HEK293T (cell line): ENCODE measurements around the gene MND1.

Experiments used
- CTCF ChIA-PET: fragments of 350-600 bp; formaldehyde crosslinking; extraction: SDS; loops from one replicate; lab custom pipeline; 2021; ENCODE audit warnings: antibody characterized with exemption, inconsistent platforms; lab: Yijun Ruan, JAX
- POLR2A ChIA-PET: fragments of 350-600 bp; formaldehyde crosslinking; extraction: SDS; loops from one replicate; lab custom pipeline; 2020; ENCODE audit warnings: antibody characterized with exemption, inconsistent platforms; lab: Yijun Ruan, JAX
- DNase-seq: peaks from one replicate; pipeline ENCODE4 v3.0.0; 2012; ENCODE audit warnings: mixed read lengths; ENCODE audit errors: extremely low spot score
- ARNT ChIP-seq: fragments of 450-650 bp; IDR thresholded peaks from 2 replicates; pipeline ENCODE4 v1.6.1; 2017; ENCODE audit warnings: mild to moderate bottlenecking
- BHLHE40 ChIP-seq: fragments of 450-650 bp; IDR thresholded peaks from 2 replicates; pipeline ENCODE4 v1.6.1; 2016; ENCODE audit warnings: mild to moderate bottlenecking, moderate library complexity, borderline replicate concordance
- CTBP1 ChIP-seq: fragments of 450-650 bp; IDR thresholded peaks from 2 replicates; pipeline ENCODE4 v1.6.1; 2016; ENCODE audit warnings: borderline replicate concordance
- ELF4 ChIP-seq: fragments of 450-650 bp; IDR thresholded peaks from 2 replicates; pipeline ENCODE4 v1.6.1; 2017; ENCODE audit warnings: antibody characterized with exemption
- FOXA1 ChIP-seq: fragments of 450-650 bp; IDR thresholded peaks from 2 replicates; pipeline ENCODE4 v1.6.1; 2016; ENCODE audit warnings: mild to moderate bottlenecking
- FOXK2 ChIP-seq: fragments of 450-650 bp; IDR thresholded peaks from 2 replicates; pipeline ENCODE4 v1.6.1; 2016; ENCODE audit warnings: mild to moderate bottlenecking
- FOXM1 ChIP-seq: fragments of 450-650 bp; IDR thresholded peaks from 2 replicates; pipeline ENCODE4 v1.6.1; 2017; ENCODE audit warnings: mild to moderate bottlenecking, borderline replicate concordance
- HDGF ChIP-seq: fragments of 450-650 bp; IDR thresholded peaks from 2 replicates; pipeline ENCODE4 v1.6.1; 2017; ENCODE audit warnings: antibody characterized with exemption, borderline replicate concordance
- L3MBTL2 ChIP-seq: fragments of 450-650 bp; conservative IDR thresholded peaks from 2 replicates; pipeline ENCODE4 v1.6.1; 2016; ENCODE audit warnings: mild to moderate bottlenecking
- LEF1 ChIP-seq: fragments of 450-650 bp; IDR thresholded peaks from 2 replicates; pipeline ENCODE4 v1.6.1; 2017; ENCODE audit warnings: mild to moderate bottlenecking, borderline replicate concordance
- NFRKB ChIP-seq: fragments of 450-650 bp; IDR thresholded peaks from 2 replicates; pipeline ENCODE4 v1.6.1; 2016; ENCODE audit warnings: mild to moderate bottlenecking, moderate library complexity
- SP1 ChIP-seq: fragments of 450-650 bp; IDR thresholded peaks from 2 replicates; pipeline ENCODE4 v1.6.1; 2017
- SUZ12 ChIP-seq: fragments of 450-650 bp; IDR thresholded peaks from 2 replicates; pipeline ENCODE4 v1.6.1; 2016; ENCODE audit warnings: mild to moderate bottlenecking
- TARDBP ChIP-seq: fragments of 450-650 bp; IDR thresholded peaks from 2 replicates; pipeline ENCODE4 v1.6.1; 2016
- ZNF384 ChIP-seq: fragments of 450-650 bp; IDR thresholded peaks from 2 replicates; pipeline ENCODE4 v1.6.1; 2016
- TF ChIP-seq, protein P1 (sequence below): fragments of 450-650 bp; IDR thresholded peaks from 2 replicates; pipeline ENCODE4 v1.6.1; 2016

MND1 gene

DNA sequence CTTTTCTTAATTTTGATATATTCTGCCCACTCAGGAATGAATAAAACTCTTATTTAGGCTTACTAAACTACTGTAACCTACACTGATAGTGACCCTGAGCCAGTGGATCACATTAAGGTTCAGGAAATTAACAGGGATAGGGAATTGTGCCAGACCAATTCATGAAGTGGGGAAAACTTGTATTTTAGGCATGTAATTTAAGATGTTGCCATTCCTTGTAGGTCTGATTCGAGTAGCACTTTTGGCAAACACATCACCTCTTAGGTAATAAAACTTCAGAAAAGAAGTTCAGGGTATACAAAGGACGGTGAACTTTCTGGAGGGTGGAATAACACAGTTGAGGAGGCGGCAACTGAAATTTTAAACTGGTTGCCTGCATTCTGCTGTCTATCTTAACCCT, 54.9 kb downstream of the MND1 start:
- TF ChIP-seq L3MBTL2 (no peak), SUZ12 (no peak), SP1 (no peak), ELF4 (no peak), TARDBP (no peak), BHLHE40 (no peak), ZNF384 (no peak), FOXA1 (no peak), LEF1 (no peak), FOXM1 (no peak), HDGF (no peak), ARNT (no peak), FOXK2 (no peak)
- DNase-seq: no peak
- ChIA-PET POLR2A (no interaction called here), CTCF (no interaction called here)

DNA sequence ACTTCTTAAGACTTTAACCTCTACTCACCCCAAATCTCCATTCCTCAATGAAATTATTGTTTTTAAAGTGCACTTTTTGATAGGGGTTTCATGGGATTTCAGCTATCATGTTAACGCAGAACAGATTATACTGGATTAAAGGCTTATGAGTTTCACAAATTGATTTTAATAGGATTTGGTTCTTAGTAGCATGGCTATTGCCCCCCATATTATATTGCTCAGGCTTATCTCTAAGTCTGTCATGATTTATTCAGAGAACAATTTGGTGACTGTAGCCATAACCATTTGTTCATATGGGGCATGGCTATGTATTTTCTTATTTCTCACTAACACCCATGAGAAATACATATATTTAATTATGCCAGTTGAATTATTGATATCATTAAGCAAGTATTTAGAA, 57.0 kb downstream of the MND1 start:
- TF ChIP-seq ARNT (no peak), ZNF384 (no peak), SP1 (no peak), HDGF (no peak), FOXA1 (no peak), L3MBTL2 (no peak), FOXM1 (no peak), ELF4 (no peak), BHLHE40 (no peak), FOXK2 (no peak), LEF1 (no peak), CTBP1 (no peak), SUZ12 (no peak), TARDBP (no peak), NFRKB (no peak)
- TF ChIP-seq, protein P1, sequence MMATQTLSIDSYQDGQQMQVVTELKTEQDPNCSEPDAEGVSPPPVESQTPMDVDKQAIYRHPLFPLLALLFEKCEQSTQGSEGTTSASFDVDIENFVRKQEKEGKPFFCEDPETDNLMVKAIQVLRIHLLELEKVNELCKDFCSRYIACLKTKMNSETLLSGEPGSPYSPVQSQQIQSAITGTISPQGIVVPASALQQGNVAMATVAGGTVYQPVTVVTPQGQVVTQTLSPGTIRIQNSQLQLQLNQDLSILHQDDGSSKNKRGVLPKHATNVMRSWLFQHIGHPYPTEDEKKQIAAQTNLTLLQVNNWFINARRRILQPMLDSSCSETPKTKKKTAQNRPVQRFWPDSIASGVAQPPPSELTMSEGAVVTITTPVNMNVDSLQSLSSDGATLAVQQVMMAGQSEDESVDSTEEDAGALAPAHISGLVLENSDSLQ: no peak
- CTCF ChIA-PET: no interaction called here
- no peak for DNase-seq
- POLR2A ChIA-PET: no interaction called here

DNA sequence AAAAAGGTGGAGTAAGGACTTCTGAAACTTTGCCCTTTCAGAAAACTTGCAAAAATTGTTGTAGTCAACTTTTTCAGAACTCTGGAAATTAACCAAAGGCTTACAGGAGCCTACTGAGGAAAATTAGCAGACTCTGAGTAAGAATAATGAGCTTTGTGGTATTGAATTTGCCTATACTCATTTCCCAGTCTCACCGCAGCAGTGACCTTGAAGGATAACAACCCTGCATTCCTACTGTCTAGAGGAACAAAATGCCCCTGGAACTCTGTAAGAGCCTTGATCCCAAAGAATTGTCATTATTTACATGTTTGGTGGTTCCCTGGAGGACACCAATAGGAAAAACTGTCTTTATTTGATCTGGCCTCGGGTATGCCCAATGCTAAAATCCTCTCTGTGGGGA, 57.9 kb downstream of the MND1 start:
- ChIA-PET POLR2A (no interaction called here), CTCF (no interaction called here)
- TF ChIP-seq FOXA1 (no peak), HDGF (no peak), FOXK2 (no peak), NFRKB (no peak), ELF4 (no peak)
- DNase-seq: no peak

DNA sequence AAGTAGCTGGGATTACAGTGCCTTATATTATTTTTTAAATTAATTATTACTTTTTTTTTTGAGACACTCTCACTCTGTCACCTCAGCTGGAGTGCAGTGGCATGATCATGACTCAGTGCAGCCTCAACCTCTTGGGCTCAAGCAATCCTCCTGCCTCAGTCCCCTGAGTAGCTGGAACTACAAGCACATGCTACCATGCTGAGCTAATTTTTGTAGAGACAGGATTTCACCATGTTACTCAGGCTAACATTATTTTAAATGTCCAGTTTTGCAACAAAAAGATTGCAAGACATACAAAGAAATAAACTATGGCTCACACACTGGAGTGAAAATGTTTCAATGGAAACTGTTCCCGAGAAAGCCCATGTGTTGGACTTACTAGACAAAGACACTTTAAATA, 59.2 kb downstream of the MND1 start:
- POLR2A ChIA-PET: no interaction called here
- TF ChIP-seq SP1 (no peak), SUZ12 (no peak), FOXM1 (no peak), ARNT (no peak), TARDBP (no peak), FOXK2 (no peak), HDGF (no peak), ELF4 (no peak), L3MBTL2 (no peak), NFRKB (no peak)
- no peak for DNase-seq
- CTCF ChIA-PET: interaction anchor here (0.6 kb wide), 1 partner anchor 949 kb away, joined by 3 read pairs; no protein-coding TSS in a partner anchor

DNA sequence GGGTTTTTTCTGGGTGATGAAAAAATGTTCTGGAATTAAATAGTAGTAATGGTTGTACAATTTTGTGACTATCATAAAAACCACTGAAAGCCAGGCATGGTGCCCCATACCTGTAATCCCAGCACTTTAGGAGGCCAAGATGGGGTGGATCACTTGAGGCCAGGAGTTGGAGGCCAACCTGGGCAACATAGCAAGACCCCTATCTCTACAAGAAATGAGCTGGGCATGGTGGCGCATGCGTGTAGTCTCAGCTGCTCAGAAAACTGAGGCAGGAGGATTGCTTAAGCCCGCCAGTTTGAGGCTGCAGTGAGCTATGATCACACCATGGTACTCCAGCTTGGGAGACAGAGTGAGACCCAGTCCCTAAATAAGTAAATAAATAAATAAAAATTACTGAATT, 63.4 kb downstream of the MND1 start:
- POLR2A ChIA-PET: no interaction called here

GRCh38 chr4:153408932-153409331, 64.4 kb downstream of the MND1 start:
- POLR2A ChIA-PET: no interaction called here
- TF ChIP-seq FOXA1 (no peak), LEF1 (no peak), L3MBTL2 (no peak), TARDBP (no peak), FOXK2 (no peak), SP1 (no peak), BHLHE40 (no peak), ZNF384 (no peak), CTBP1 (no peak), NFRKB (no peak), SUZ12 (no peak), FOXM1 (no peak), ARNT (no peak), ELF4 (no peak)
- TF ChIP-seq, protein P1: no peak
- CTCF ChIA-PET: no interaction called here
- DNase-seq: no peak

More for the DNA sequence above, 63.4 kb downstream of the MND1 start:
- TF ChIP-seq BHLHE40 (no peak), NFRKB (no peak), ELF4 (no peak), SP1 (no peak), CTBP1 (no peak)
- CTCF ChIA-PET: no interaction called here
- no peak for DNase-seq

- TF ChIP-seq ELF4 (no peak), FOXK2 (no peak), HDGF (no peak), FOXM1 (no peak), LEF1 (no peak), FOXA1 (no peak), CTBP1 (no peak), ZNF384 (no peak), L3MBTL2 (no peak), SUZ12 (no peak), ARNT (no peak), NFRKB (no peak), SP1 (no peak), TARDBP (no peak), BHLHE40 (no peak)
- TF ChIP-seq, protein P1: no peak
- no peak for DNase-seq
- POLR2A ChIA-PET: no interaction called here
- CTCF ChIA-PET: no interaction called here
Observed at GRCh38 chr4:153409412-153409811, 64.9 kb downstream of the MND1 start.
